Nucleus accumbens (tissue), 56 donors: ENCODE measurements around the gene CACNA2D3.

Source experiments
- DNase-seq, 56 donors: peaks; one replicate each; lab custom pipeline; 2025; lab: John Stamatoyannopoulos, UW

The CACNA2D3 gene

DNA sequence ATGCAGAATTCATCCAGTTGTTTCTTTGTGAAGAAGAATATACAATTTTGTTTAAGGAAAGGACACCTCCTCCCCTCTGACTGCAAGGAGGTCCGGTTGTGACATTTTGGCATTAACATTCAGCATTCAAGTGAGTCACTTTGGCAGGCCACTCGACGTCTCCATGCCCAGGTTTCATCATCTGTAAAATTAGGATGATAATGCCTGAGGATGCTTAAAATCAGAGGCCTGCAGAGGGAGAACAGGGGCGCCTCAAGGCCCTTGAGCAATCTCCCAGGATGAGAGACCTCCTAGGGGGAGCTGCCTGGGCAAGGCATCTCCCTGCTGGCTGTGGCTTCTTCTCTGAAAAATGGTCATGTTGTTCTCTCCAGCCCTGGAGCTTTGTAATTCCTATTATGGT lies 236.0 kb downstream of the CACNA2D3 start:
- no peak for DNase-seq

DNA sequence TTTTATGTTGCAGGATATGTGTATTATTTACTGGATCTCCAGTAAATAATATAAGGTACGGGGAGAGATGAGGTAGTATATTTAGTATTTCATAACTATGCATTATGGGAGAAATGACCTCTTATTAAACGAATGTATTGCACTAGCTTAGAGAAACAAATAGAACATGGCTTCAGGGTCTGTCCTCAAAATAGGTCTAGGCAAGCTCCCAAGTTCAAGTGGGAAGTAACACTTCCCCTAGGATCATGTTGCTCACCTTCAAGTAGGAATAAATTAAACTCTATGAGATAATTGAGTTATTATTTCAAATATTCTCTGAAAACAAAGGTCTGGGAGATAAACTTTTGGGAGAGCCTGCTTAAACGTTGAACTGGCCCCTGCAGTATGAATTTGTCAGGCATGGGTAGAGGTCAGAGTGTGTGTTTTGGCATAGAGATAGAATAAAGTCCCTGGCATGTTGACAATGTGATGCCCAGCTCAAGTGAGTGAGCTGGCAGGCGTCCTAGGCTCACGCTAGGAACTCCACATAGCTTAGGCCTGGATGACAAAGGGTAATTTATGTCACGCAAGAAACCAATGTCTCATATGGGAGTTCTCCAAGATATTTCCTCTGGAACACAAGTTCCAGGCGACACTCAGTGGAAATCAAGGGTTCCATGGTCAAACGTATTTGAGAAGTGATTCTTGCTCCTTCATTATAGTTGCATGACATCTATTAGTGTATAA lies 236.8 kb downstream of the CACNA2D3 start:
- no peak for DNase-seq

DNA sequence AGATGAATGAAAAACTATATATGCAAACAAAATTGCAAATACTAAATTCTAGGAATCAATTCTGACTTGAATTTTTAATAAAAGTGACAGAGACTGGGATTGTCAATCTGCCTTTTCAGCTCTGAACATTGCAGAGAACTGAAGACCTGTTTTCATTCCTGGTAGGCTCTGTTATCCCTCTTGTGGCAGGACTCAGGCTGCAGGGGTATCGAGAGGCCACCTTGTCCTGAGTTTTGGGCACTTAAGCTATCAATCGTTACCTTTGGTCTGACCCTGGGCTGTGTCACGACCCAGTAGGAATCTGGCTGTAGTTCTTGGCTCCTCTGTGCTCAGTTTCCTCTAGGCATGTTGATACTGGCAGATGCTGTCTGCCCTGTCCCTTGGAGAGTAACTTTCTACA lies 238.0 kb downstream of the CACNA2D3 start:
- DNase-seq = no peak

DNA sequence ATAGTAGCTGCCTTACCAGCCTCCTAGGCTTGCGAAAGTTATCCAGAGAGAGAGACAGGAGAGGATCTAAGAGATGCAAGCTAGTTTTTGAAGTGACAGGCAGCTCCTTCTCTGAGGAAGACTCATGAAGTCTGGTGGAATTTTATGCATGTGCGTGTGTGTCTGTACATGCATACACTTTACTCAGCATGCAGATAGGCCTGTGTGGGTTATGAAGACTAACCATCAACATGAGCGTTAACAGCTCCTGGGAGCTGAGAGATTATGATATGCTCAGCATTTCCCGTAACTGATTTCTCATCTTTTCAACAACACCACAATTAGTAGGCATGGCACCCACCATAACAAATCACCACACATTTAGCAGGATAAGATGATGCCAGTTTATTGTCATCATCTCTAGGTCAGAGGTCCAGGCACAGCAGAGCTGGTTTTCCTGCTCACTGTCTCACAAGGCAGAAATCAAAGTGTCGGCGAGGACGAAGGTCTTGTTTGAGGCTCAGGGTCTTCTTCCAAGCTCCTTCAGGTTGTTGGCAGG lies 239.5 kb downstream of the CACNA2D3 start:
- DNase-seq = no peak

DNA sequence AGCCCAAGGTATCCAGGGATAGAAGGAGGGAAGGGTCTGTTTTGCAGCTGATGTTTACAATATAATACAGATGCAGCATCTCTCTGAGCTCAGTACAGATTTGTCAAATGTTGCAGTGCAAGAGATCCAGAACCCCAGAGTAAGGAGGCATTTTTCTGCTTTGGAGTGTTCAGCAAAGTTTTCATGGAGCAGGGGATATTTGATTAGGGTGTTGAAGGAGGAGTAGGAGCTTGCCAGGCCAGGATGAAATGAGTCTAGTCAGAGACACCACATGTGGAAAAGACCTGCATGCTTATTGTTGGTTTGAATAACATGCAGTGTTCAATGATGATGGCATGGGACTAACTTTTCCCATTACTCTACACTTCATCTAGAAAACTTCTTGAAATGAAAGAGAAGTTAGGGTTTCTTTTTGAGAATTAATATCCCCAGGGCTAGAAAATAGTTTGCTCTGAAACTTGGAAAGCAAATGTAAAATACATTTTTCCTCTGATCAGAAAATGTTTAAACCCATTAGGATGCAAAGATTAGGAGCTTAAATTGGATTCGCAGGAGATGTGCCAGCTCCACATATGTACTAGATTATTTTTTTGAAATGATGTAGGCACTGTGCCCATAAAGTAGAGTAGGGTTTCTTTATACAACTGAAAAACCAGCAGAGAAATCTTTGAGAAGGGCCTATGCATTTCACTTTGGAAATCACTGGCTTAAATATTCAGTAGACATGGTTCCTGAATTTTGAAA lies 243.8 kb downstream of the CACNA2D3 start:
- DNase-seq = no peak

DNA sequence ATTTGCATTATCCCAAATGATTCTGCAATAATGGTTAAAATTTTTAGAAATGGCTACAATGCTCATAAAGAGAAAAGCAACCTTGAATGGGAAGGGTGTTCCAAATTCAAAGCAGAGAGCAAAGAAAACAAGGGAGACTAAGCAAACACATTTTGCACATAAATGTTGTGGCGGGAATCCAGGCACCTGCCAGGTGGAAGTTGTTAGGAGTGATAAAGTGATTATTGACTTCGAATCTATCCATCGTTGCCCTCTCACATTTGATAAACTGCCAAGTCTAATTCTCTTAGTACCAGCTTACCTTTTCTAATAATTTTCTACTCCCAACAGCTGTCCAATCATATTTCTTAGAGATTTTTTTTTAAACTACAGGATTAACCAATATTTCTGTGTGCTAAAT lies 244.5 kb downstream of the CACNA2D3 start:
- no peak for DNase-seq

DNA sequence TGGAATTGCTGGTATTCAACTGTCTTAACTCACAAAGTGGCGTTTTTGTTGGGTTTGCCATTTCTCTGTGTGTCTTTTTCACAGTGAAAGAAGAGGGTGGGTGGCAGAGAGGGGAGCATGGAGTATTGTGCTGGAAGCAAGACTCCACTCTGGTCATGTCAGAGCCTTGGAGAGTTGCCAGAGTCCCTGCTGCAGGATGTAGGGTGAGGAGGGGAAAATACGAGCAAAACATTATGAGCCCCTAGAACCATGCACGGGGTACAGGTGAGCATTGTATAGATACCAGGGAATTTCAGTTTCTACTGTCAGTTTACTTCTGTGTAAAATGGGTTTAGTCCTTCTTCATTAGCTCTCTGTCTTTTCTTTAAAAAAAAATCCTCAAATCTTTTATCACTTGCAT lies 249.9 kb downstream of the CACNA2D3 start:
- DNase-seq = no peak

DNA sequence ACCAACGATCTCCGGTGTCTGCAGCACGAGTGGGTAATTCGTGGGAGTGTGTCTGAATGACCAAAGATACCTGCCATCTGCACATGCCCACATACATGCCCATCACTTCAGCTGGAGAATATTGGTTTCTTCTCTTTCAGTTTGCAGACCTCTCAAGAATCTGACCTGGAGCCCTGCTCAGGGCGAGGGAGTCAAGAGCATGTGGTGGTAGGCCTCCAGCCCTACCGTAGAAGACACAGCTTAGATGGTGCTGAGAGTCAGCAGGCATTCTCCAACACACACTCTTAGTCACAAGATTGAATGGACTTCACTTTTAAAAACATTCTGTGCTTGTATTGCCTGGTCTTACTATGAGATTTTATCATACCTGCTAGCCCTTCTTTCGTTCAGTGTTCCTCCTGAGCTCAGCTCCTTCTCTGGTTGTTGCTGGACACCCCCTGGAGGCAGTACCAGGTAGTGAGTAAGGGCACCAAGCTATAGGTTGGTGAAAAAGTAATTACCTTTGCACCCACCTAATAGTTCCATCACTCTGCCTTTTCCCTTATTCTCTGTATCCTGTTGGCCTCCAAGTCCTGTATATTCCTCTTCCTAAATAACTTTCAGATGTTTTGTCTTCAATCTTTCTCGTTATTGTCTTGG lies 252.0 kb downstream of the CACNA2D3 start:
- DNase-seq = peak in 1 of 56 donors; percentile 3

DNA sequence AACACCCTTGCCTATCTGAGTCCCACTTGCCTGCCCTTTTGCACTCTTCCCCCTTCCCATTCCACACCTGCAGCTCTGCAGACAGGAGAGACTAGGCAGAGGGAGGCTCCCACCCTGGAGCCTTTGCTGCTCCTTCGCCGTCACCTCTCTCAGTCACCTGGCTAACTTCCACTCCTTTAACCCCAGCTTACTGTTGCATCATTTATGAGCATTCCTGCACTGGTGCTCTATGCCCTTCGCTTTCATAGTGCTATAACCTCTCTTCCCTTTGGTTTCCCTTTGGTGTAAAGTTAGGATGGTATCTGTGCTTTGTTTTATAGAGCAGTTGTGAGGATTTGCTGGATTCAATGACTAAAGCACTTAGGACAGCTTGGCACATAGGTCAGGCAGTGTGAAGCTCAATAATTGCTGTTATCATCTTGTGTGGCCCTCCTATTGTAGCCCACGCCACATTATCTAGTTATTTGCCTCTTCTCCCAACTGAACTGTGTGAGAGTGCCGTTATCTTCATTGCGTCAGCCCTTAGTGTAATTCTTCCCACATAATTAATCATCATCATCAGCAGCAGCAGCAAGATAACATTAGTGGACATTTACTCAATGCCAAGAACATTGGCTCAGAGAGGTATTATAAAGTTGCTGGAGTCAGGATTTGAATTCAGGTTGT lies 253.9 kb downstream of the CACNA2D3 start:
- no peak for DNase-seq

DNA sequence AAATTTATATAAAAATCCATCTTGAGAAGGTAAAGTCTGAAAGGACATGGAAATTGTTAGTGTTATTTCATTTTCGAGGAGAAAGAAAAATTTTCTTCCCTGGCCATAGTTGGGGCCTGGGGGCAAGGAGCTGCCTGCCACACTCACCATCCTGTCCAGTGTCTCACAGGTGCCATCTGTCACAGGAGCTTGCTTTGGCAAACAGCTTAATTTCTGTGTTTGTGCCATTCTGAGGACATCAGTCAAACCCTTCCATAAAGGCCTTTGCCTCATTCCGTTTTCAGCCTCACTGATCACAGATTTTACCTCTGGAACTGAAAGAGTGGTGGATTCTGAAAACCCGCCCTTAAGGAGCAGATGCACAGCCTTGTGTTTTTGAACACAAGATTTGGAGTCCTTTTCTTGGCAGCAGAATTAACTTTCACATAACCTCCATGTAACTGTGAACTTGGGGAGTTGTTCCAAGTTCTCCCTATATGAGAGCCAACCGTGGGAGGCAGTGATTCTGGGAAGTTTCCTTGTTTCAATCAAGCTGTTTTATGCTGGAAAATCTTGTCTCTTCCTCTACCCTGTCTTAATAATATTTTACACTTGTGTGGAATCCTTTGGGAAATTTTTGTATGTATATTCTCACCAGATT lies 254.7 kb downstream of the CACNA2D3 start:
- no peak for DNase-seq

DNA sequence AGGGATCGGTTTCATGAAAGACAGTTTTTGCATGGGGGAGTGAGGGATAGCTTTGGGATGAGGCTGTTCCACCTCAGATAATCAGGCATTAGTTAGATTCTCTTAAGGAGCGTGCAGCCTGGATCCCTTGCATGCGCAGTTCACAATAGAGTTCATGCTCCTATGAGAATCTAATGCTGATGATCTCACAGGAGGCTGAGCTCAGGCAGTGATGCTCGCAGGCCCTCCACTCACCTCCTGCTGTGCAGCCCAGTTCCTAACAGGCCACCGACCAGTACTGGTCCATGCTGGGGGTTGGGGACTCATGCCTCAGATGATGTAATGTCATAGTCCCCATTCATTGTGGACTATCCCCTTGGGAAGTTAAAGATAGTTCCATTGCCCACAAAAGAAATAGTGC lies 255.8 kb downstream of the CACNA2D3 start:
- DNase-seq = no peak

DNA sequence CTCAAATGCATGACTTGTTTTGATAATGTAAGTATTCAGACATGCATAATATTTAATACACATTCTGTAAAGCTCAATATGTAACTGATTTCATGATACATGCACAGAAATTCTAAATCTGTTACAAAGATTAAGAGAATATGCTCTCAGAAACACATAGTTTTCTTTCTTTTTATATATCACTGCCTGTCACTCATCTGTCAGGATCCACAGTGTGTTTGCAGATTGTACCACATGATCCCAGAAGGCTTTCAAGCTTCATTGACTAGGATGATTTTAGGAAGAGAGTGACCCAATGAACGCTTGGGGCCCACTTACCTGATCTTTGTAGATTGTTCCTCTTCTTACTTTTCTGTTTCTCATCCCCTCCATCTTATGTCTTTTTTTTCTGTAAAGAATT lies 261.9 kb downstream of the CACNA2D3 start:
- DNase-seq = no peak

DNA sequence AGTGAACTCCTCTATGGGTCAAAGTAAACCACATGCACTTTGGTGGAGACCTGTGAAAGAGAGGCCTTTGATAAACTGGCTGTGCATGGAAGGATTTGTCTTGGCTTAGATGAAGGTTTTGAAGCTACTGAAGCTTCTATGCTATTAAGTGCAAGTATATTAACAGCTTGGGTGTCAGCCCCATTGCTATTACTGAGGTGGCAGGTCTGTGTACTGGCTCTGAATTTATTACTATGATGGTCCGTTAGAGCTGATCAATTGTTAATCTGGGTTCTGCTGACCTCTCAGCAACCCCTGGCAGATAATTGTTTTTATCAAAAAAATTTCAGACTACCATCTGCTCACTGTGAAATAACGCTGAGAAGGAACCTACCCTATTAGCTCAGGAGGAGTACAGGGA lies 268.2 kb downstream of the CACNA2D3 start:
- DNase-seq = no peak

DNA sequence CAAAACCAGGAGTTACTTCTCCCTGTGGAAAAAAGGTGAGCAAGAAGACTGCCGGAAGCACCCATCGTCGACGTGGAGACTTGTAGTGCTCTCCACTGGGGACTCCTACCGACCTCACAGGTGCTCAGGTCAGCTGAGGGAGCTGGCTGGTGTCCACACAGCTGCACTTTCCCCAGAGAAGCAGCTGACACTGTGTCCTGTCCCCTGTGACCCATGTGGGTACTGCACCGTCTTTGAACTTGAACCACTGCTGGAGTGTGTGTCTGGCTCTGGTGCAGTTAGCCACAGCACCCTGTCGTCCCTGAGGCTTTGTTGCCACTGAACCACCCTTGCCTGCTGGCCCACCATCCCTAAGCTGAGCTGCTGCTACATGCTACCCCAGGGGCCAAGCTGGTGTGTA lies 270.8 kb downstream of the CACNA2D3 start:
- no peak for DNase-seq

DNA sequence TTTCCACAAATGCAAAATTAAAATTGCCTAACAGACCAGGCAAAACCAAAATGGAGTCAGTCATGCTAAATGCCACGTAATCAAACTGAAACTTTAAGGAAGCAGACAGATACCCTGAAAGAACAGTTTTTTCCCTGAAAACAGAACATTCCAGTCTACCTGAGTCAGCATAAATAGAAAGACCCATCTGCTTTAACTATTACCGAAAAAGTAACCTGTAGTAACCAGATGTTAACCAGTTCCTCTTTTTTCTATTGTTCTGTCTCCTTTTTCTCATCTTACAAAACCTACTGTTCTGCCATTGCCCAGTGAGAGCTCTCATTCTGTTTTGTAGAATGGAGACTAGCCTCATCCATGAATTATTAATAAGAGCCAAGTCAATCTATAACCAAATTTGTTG lies 286.0 kb downstream of the CACNA2D3 start:
- DNase-seq = no peak

DNA sequence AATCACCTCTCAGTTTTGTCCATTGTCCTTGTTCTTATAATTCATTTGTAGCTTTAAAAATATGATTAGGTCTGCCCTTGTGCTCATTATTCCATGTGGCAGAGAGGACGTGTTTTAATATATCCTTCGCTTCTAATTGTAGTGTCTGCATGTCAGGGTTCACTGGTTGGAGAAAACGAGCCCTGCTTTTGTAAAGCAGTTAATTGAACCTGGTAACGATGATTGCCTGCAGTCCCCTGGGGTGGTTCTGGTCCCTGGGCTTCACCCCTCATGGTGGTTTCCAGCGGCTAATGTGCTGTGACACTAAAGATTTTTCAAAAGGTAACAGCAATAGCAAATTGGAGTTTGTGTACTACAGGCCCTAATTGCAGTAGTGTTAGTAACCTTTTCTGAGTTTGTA lies 299.6 kb downstream of the CACNA2D3 start:
- DNase-seq = no peak

DNA sequence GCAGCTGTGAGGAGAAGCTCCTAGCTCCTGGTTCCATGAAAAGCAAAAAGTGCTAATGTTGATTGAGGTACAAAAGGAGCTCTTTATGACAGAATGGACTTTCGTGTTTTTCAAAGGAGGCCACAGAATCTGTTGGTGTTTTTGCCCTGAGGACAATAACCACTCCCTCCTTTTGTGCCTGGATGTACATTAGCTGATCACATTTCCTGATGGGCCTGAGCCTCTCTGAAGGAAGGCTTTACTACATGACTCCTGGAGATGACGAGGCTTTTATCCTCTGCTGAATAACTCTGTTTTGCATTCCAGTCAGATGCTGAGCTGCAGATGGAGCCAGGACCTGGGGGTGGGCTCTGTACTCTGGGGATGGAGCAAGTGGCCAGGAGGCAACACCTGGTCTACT lies 301.9 kb downstream of the CACNA2D3 start:
- DNase-seq = no peak

DNA sequence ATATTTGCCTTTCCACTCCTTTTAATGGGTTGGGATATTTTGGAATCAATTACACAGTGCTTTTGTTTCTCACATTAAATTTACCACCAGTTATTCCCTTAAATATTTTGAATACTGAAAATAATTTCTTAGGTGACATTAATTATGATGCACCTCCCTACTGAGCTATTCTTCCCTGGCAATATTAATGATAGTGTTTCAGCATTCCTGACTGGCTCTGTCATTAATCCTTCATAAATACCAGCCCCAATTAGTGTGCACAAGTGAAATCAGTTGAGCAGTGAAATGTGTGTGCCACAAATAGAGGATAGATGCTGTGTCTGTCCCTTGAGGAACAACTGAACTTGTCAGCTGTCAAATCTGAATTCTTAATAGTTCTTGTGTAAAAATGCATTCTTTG lies 304.0 kb downstream of the CACNA2D3 start:
- no peak for DNase-seq

DNA sequence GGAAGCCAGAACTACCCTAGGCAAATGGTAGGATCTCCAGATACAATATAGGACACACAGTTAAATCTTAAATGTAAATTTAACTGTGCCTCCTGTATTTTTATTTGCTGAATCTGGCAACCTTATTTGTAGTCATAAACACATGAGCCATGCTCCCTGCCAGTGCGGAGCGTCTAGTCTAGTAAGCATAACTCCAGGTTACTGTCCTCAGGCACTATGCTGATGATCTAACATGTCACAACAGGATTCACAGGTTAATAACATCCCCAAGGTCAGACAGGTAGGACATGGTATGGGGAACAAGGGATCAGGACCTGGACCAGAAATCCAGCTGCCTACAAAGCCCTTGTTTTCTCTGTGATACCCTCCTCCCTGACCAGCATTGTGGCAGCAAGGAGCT lies 305.1 kb downstream of the CACNA2D3 start:
- DNase-seq = no peak
